Thyroid gland (tissue), 4 donors: ENCODE results near the gene RETREG3.

Experiments
- CTCF ChIP-seq, 6 experiments: fragments of 200-600 bp in 3 of 6; fragments of 450-650 bp in 3 of 6; sonication (generic) in 3 of 6; IDR thresholded peaks; one replicate each; pipeline ENCODE4 v1.5.1; 2016 to 2019; ENCODE audit warnings: antibody characterized with exemption in 6 of 6, mild to moderate bottlenecking in 2 of 6, inconsistent platforms in 1 of 6, moderate library complexity in 1 of 6
- POLR2A ChIP-seq, 2 donors: fragments of 450-650 bp; IDR thresholded peaks; one replicate each; pipeline ENCODE4 v1.6.1; 2017; ENCODE audit warnings: antibody characterized with exemption in 2 of 2, mild to moderate bottlenecking in 2 of 2, moderate library complexity in 1 of 2

GRCh38 chr17:42618442-42619150 lies 9.4 kb upstream of the RETREG3 start:
- TF ChIP-seq CTCF (IDR thresholded peaks at IDR 0.05): peak in 3 of 6 experiments; percentile 17 to 26 (median 17)
- TF ChIP-seq POLR2A (IDR thresholded peaks at IDR 0.05): no peak
